Hematopoietic multipotent progenitor cell (in vitro differentiated cells): ENCODE data around the gene PRR20G. TPM values are rescaled to one million over a fixed set of nuclear protein-coding genes. Genes with fewer than 3 reads are reported as not detected.

Experiments used
- DNase-seq, 3 donors: peaks; one replicate each; pipeline ENCODE4 v3.0.0-alpha.2; 2011 to 2015; ENCODE audit warnings: low read depth in 2 of 3, low spot score in 2 of 3
- total RNA-seq: library from RNA; depleted of rRNA; stranded (reverse); fragments of >200 nt; gene quantifications from one replicate; pipeline ENCODE4 v1.2.3, GENCODE V29; 2012

The PRR20G gene
- total RNA-seq, 1 donor = not detected

DNA sequence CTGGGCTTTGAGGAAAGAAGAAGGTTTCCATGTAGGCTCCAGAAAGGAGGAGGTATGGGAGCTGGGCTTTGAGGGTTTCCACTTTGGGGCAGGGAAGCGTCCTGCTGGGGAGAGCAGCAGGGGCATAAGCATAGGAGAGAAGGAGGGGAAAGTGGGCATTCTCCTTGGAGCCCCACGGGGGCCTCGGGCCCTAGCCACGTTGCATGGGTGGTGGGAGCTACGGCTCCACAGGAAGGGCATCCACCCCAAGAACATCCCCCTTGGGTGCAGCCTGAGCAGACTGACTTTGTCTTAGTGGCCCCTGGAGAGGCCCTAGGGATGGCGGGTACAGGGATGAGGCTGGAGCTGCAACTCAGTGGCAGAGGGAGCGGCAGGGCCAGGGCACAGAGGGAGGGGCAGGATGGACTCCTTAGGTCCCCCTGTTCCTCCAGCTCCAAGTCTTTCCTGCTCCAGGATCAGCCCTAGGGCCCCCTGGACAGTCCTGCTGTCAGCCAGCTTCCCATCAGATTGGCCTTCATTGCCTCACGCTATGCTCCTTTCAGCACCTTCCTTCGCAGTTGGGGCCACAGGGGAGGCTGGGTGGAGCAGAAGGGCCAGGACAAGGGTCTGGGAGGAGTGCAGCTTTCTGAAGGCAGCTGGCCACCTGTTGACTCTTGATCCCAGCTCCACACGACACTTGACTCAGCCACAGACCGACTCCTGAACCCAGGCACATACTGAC, 22.9 kb downstream of the PRR20G start:
- no peak for DNase-seq

DNA sequence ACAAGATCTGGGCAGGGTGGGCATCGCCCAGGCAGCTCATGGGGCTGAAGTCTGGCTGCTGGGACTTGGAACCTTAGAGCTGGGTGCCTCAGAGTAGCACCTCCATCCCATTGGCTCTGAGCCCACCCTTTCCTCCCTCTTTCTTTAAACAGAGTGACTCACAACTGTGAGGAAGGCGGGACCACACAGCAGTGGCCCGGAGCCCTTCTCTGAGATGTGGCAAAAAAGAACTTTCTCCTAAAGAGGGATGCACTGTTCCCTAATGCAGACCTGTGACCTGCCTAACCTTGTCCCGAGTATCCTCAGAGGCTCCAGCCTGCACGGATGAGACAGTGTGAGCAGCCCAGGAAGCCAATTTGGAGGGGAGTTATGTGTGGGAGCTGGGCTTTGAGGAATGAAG, 23.6 kb downstream of the PRR20G start:
- DNase-seq = no peak

DNA sequence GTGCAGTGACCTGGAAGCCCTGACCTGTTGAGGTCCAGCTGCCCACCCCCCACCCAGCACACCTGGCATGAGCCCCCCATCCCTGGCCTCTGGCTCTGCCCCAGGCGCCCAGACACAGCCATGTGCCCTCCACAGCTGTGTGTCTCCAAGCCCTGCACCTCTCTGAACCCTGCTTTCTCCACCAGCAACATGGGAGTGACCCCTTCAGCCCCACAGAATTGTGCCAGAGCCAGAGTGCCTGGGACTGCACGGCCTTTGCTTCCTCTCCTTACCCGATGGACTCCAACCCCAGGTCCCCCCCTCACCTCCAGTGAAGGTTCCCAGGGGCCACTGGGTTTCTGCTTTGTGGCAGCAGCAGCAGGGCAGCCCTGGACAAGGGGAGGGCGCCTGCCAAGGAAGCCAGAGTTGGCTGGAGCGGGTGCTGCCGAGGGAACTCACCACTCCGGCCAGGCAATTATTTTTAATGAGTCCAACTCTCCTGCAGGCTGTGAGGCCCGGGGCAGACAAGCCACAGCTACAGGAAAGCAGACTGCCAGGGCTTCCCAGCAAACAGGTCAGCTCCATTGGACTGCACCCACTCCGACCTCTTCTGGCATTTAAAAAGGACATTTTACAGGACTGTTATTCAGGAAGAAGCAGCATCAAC, 24.1 kb downstream of the PRR20G start:
- DNase-seq = no peak

DNA sequence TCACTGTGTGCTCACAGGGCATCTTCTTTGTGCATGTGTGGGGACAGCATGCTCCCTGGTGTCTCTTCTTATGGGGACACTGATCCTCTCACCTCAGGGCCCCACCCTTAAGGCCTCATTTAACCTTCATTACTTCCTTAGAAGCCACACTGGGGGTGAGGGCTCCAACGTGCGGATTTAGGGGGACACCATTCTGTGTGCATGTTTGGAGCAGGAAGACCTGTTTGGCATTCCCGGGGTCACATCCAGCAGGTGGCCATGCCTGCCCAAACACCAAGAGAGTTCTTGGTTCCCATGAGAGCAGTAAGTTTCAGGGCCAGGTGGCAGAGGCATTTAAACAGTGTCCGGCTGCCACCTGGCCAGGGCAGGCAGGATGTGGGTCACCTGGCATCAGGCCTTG, 24.8 kb downstream of the PRR20G start:
- DNase-seq = no peak

DNA sequence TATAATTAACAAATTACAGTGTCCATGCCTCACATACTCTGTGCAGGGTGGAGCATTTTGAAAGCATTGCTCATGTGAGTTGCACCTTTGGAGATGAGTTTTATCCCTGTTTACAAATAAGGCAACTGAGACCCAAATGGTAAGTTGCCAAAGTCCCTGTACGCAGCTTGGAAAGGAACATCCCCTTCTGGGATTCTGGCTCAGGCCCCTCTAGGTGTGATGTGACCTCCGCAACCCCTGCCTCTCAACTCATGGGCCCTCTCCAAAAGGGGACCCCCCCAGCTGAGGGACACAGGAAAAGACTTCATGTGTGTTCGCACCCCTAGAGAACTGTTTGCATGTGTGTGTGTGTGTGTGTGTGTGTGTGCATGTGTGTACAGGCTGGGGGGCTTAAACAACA, 25.3 kb downstream of the PRR20G start:
- DNase-seq = no peak

DNA sequence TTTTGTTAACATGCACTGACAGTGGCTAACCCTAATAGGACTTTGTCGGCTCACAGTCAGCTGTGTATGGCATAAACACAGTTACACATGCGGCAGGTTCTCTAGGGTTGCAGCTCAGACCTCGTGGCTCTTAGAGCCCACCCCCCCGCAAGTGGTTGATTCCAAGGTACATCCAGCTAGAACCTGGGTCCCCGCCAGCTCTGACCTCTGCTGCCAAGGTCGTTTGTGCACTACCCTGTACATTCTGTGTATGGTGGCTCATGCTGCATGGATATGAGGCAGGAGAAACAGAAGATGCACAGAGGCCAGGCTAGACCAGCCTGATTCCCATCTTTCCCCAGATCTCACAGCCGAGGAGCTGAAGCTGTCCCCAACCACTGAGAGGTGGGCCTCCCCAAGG, 25.9 kb downstream of the PRR20G start:
- no peak for DNase-seq

DNA sequence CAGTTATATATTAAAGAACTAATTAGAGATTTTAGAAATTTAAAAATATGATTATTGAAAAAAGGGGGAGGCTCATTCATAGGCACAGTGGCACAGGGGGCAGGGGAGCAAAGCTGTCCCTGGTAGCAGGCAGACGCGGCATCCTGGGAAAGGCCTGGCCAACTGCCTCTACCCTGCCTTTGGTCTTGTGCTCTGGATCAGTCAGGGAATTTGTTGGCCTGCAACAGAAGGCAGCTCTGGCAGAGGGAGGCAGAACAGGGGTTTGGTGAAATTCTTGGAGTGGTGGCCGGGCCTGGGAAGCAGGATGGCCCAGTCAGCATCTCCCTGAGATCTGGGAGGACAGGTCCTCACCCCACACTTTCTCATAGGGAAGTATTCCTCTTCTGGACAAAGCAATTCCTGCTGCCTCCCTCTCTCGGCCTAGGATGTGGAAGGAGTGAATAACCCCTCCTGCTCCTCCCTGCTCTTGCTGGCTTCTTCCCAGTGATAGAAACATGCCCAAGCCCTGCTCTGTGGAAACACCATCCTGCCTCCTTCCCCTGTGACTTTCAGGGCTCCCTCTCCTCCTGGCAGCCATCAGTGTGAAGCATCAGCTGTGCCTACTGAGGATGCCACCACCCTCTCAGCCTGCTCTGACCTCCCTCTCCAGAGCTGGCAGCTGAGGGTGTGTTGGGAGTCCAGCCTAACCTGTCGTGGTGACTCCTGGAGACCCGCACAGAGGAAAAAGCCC, 26.9 kb downstream of the PRR20G start:
- no peak for DNase-seq

DNA sequence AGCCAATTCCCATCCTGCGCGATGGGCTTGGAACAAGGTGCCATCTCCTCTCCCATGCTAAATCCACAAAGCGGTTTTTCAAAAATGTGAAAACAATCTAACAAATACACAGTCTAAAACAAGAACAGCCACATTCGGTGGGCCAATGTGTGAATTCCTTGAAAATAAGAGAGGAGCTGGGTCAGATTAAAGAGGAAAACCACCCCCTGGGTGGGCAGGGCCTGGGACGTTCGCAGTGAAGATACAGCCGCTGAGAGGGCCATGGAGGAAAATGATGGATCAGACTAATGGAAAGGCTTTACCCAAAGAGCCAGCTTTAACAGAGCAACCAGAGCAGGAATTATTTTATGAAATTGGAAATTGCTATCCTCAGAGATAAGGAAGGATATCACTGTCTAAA, 27.4 kb downstream of the PRR20G start:
- DNase-seq = no peak

DNA sequence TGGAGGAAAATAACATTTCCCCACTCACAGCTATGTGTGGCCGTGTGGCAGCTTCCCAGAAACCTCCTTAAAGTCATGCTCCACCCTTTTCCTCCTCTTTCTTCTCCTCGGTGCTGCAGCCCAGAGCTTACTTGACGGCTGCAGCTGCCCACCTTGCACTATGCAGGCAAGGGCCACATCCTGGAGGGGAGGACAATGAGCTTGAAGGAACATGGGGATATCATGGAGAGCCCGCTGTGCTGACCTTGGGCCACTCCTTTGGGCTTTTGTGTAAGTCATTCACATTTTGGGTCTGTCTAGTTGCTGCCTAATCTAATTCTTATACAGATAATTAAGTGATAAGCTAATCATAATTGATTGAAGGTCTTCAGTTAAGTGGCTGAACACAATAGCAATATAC, 28.0 kb downstream of the PRR20G start:
- DNase-seq = no peak

DNA sequence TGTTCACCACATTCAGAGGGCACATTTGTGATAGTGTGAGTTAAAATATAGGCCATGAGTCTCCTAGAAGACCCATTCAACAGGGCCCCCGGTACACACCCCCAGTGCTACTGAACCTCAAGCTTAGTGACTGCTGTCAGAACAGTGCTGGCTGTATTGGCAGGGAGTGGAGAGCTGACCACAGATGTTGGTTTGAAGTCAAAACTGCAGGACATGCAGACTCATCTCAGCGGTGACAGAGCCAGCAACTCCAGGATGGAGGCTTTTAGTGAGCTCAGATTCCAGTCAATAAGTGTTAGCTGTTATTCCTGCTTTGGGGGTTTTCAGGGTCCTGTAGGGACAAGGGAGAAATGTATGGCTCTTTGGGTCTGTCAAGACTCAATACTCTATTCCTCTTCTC, 29.1 kb downstream of the PRR20G start:
- DNase-seq = no peak

DNA sequence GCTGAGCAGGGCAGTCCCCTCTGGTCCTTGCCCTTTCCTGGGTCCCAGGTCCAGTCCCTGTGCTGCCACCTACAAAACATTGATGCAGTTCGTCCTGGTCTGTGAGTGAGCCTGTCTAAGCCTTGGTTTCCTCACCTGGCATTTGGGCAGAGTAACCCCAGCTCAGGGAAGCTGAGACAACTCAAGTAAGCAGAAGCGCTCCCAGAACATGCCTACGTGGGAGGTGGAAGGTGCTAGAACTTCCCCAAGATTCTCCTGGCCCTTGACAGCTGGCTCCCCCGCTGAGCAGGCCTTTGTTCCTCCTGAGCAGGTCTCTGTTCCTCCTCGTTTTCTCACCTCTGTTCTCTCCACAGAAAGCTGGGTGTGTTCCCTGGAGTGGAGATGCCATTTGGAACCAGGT, 30.5 kb downstream of the PRR20G start:
- no peak for DNase-seq

DNA sequence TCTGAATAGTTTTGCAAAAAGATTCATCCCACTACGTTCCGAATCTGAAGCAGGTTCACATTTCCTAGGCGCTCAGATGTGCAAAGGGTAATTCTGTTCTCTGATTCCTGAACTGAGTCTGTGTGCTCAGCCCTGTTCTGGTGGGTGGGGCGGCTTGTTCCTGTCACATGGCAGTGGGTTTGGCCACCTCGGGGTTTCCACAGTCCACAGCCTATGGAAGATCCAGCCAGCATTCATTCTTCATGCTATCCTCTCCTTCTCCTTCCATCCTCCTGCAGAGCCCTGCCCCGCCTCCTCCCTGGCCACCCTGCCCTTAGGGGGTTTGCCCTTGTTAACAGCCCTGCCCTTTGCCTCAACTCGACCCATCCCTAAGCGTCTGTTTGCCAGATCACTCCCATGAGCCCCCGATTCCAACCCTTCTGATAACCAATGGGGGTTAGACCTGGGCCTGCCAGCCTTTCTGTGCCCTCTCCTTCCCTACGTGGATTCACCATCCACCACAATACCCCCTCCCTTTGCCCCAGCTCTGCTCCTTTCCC, 31.0 kb downstream of the PRR20G start:
- no peak for DNase-seq

DNA sequence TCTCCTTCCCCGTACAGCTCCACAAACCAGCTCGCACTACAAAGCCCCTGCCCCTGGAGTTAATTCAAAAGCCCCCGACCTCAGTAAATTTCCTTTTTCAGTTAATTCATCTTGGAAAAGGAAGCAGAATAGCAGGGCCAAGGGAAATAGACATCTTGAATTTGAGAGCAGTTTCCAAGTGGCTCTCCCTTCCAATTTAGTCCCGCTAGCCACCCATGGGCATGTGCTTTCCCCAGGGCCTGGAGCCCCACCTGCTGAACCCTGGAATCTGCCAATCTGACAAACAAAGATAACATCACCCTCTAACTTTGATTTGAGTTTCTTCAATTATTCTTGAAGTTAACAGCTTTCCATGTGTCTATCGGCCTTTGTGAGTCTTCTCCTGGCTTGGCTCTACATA, 31.7 kb downstream of the PRR20G start:
- no peak for DNase-seq

DNA sequence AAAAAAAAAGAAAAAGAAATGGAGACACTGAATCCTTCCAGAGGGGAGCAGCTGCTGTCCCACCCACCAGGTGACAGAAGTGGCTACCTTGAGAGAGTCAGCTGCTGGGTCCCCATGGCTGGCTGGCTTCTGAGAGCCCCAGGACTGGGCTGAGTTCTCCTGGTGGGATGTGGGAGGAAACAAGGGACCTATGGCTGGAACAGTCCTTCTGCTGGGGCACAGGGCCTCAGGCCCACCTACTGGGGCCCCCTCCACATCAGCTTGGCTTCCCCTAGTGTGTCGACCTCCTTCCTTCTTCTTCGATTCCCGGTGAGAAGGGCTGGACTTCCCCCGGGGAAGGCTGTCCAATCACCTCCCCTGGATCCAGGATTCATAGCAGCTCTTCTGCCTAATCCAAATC, 32.3 kb downstream of the PRR20G start:
- no peak for DNase-seq

DNA sequence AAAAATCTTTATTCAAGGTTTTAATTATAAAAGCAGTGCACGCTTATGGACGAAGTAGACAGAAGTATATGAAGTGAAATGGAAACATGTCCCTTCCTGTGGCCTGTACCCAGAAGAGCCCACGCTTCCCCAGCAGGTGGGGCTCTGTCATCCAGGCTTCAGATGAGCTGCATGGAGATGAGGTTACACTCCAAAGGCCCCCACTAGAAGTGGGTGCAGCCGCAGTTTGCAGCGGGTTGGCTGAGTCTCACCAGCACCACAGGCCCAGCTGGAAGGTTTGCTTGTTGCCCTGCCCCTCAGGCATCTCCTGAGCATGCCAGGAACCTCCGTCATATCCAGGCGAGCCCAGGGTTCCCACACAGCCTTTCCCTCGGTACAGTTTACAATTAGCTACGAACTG, 33.1 kb downstream of the PRR20G start:
- no peak for DNase-seq

DNA sequence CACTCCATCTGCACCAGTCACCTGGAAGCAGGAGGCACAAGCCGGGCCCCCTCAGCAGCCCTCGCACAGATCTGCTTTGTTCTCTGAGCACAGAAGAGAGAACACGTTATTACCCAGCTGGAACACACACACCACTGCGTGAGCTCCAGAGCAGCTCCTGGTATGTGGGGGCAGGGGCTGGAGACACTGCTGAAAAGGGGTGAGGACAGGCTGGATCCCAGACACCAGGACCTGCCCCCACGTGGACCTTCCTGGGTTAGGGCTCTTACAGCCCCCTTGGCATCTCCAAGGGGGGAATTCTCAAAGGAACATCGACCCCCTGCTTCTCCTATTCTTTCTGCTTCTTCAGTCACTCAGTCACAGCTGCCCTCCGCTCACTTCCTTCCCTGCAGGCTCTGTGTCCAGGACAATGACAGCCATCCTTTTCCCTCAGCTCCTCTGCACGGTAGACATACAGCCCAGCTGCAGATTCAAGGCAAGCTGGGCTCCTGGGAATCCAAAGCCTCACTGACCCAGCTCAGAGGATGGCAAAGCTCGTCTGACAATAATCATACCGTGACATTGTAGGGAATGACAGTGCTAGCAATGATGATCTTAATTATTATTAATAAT, 33.7 kb downstream of the PRR20G start:
- DNase-seq = no peak

DNA sequence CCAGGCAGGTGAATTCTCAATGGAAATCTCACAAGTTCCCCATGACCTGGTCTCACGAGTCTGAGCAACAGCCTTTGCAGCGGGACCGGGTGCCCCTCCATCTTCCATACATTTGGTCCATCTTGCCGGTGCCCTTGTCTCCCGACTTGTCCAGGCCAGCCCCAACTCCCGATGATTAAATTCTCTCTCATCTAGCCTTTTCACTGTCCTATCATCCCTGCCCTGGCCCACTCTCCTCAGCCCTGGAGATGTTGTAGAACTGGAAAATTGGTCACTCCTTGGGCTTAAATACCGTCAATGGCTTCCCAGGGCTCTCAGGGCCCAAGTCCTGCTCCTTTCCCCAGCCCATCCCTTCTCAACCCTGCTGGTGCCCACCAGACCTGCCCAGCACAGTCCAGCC, 34.4 kb downstream of the PRR20G start:
- no peak for DNase-seq

DNA sequence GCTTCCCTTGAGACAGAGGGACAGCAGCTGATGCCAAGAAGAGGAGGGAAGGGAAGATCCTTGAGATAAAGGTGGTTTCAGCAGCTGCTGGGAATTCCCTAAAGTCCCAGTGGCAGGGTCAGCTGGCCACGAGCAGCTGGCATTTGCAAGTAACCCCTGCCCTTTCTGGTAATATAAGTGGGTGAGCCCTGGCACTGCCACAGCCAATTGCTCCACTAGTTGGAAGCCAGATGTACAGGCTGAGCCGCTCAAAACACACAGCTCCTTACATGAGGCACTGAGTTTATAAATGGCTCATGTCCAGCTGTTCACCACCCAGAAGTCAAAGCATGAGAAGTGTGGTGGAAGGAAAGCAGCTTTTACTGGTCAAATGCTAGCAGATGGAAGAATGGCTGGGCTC, 35.4 kb downstream of the PRR20G start:
- no peak for DNase-seq

DNA sequence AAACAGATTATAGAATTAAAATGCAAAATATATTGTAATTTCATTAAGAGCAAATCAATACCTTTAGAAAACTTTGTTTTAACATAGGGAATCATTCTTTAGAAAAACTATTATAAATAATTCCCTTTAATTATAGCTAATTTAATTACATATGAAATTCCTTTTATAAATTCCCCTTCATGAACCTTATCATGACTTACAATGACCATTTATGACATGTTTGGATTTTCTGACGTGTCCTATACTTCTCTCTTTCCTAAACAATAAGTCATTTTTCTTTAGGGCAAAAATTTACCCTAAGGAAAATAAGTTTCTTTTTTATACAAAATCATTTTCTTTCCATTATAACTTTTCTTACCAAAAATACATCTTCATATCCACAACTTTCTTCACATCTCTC, 37.8 kb downstream of the PRR20G start:
- no peak for DNase-seq

DNA sequence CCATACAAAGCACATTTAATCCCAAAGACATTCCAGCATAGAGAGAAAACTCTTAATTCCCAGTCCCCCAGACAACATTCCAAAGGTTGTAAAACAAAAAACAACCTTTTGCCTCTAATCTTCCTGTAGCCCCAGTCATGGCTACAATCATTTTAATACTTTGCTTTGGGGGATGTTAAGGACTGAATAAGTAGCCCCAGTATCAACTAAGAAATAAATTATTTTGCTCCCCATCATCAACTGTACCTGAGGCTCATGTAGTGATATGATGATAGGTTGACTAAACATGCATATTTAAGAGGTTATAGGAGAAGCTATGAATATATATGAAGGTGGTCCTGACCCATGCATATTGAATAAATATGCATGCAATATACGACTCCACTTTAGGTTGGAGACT, 40.6 kb downstream of the PRR20G start:
- DNase-seq = no peak

DNA sequence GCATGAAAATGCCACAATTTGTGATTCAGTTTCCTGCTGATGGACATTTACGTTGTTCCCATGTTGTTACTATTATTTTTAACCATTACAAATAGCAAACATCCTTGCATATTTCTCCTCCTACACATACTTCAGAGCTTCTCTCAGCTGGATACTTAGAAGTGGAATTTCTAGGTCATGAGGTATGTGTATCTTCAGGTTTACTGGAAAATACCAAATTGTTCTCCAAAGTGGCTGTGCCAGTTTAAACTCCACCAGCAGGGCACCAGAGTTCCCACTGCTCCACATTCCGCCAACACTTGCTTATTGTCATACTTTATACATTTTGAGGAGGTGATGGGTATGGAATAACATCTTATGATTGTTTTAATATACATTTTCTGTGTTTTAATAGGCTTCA, 49.2 kb downstream of the PRR20G start:
- no peak for DNase-seq
